ENCODE data around the gene SLC25A30. TPM values are rescaled to one million over a fixed set of nuclear protein-coding genes. Genes with fewer than 3 reads are reported as not detected.
"Not testable (repeated sequence)": the region's sequence is repeated elsewhere in the genome, so short reads cannot be mapped to it uniquely, and the experiment has no call there.

Gene SLC25A30
- total and polyA plus RNA-seq, 4 donors = 5.4 to 59.2 (median 17.8) TPM

DNA sequence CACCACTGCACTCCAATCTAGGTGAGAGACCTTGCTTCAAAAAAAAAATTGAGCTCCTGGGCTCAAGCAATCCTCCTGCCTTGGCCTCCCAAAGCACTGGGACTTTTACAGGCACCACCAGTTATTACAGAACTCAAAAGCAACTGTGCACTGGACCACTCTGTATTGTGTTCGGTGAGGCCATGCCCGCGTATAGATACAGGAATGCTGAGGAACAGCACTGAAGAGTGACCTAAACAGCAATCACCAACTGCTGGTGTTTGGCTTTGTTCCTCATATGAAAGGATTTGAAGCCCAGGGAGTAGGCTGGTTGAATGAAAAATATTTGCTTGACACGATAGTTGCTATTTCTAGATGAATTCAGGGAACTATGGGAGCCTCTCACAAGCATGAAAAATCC, 29.5 kb downstream of the SLC25A30 start:
- no peaks in the 10 kb centered on the region for H3K27me3 ChIP-seq (ENCODE audit: control insufficient read depth in 4 of 4, insufficient read depth in 4 of 4, low read length in 3 of 4)
- 94% methylated on average over 4 of the region's 4 CpGs for WGBS
- H3K27ac ChIP-seq (ENCODE audit: low read depth in 1 of 2, low read length in 2 of 2) = no peak overlapping the region
- no peak overlapping the region for H3K4me3 ChIP-seq (ENCODE audit: low read depth in 1 of 3, low read length in 3 of 3)
- no peak overlapping the region for H3K9ac ChIP-seq (ENCODE audit: low read depth in 1 of 2, low read length in 2 of 2)
- H3K9me3 ChIP-seq (ENCODE audit: control insufficient read depth in 4 of 4, low read length in 3 of 4) = no peaks in the 10 kb centered on the region
- peaks cover 4 to 24% (median 6%) of the 10 kb centered on the region in 4 donors for H3K36me3 ChIP-seq (ENCODE audit: control insufficient read depth in 4 of 4, insufficient read depth in 3 of 4, low read depth in 1 of 4, low read length in 3 of 4)
- TF ChIP-seq, protein P1, sequence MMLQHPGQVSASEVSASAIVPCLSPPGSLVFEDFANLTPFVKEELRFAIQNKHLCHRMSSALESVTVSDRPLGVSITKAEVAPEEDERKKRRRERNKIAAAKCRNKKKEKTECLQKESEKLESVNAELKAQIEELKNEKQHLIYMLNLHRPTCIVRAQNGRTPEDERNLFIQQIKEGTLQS (IDR thresholded peaks at IDR 0.05) = no peak
- TF ChIP-seq EGR1 (IDR thresholded peaks at IDR 0.05; ENCODE audit: low read depth in 2 of 2) (no peak), JUND (IDR thresholded peaks at IDR 0.05) (no peak), YY1 (IDR thresholded peaks at IDR 0.05) (no peak), FOXA1 (IDR thresholded peaks at IDR 0.05) (no peak), NR2F2 (IDR thresholded peaks at IDR 0.05) (no peak), RXRA (IDR thresholded peaks at IDR 0.05) (no peak), FOXA2 (IDR thresholded peaks at IDR 0.05) (no peak), GABPA (IDR thresholded peaks at IDR 0.05 in 1 of 2, conservative IDR thresholded peaks at IDR 0.05 in 1 of 2) (no peak), HNF4G (IDR thresholded peaks at IDR 0.05) (no peak), HNF4A (conservative IDR thresholded peaks at IDR 0.05) (no peak), TAF1 (conservative IDR thresholded peaks at IDR 0.05) (no peak), RAD21 (IDR thresholded peaks at IDR 0.05) (no peak)
- TF ChIP-seq, protein P2, sequence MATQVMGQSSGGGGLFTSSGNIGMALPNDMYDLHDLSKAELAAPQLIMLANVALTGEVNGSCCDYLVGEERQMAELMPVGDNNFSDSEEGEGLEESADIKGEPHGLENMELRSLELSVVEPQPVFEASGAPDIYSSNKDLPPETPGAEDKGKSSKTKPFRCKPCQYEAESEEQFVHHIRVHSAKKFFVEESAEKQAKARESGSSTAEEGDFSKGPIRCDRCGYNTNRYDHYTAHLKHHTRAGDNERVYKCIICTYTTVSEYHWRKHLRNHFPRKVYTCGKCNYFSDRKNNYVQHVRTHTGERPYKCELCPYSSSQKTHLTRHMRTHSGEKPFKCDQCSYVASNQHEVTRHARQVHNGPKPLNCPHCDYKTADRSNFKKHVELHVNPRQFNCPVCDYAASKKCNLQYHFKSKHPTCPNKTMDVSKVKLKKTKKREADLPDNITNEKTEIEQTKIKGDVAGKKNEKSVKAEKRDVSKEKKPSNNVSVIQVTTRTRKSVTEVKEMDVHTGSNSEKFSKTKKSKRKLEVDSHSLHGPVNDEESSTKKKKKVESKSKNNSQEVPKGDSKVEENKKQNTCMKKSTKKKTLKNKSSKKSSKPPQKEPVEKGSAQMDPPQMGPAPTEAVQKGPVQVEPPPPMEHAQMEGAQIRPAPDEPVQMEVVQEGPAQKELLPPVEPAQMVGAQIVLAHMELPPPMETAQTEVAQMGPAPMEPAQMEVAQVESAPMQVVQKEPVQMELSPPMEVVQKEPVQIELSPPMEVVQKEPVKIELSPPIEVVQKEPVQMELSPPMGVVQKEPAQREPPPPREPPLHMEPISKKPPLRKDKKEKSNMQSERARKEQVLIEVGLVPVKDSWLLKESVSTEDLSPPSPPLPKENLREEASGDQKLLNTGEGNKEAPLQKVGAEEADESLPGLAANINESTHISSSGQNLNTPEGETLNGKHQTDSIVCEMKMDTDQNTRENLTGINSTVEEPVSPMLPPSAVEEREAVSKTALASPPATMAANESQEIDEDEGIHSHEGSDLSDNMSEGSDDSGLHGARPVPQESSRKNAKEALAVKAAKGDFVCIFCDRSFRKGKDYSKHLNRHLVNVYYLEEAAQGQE (IDR thresholded peaks at IDR 0.05) = no peak
- TF ChIP-seq, protein P3, sequence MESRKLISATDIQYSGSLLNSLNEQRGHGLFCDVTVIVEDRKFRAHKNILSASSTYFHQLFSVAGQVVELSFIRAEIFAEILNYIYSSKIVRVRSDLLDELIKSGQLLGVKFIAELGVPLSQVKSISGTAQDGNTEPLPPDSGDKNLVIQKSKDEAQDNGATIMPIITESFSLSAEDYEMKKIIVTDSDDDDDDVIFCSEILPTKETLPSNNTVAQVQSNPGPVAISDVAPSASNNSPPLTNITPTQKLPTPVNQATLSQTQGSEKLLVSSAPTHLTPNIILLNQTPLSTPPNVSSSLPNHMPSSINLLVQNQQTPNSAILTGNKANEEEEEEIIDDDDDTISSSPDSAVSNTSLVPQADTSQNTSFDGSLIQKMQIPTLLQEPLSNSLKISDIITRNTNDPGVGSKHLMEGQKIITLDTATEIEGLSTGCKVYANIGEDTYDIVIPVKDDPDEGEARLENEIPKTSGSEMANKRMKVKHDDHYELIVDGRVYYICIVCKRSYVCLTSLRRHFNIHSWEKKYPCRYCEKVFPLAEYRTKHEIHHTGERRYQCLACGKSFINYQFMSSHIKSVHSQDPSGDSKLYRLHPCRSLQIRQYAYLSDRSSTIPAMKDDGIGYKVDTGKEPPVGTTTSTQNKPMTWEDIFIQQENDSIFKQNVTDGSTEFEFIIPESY (IDR thresholded peaks at IDR 0.05) = no peak
- TF ChIP-seq, protein P4, sequence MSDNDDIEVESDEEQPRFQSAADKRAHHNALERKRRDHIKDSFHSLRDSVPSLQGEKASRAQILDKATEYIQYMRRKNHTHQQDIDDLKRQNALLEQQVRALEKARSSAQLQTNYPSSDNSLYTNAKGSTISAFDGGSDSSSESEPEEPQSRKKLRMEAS (IDR thresholded peaks at IDR 0.05) = no peak
- TF ChIP-seq, protein P5, sequence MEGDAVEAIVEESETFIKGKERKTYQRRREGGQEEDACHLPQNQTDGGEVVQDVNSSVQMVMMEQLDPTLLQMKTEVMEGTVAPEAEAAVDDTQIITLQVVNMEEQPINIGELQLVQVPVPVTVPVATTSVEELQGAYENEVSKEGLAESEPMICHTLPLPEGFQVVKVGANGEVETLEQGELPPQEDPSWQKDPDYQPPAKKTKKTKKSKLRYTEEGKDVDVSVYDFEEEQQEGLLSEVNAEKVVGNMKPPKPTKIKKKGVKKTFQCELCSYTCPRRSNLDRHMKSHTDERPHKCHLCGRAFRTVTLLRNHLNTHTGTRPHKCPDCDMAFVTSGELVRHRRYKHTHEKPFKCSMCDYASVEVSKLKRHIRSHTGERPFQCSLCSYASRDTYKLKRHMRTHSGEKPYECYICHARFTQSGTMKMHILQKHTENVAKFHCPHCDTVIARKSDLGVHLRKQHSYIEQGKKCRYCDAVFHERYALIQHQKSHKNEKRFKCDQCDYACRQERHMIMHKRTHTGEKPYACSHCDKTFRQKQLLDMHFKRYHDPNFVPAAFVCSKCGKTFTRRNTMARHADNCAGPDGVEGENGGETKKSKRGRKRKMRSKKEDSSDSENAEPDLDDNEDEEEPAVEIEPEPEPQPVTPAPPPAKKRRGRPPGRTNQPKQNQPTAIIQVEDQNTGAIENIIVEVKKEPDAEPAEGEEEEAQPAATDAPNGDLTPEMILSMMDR (IDR thresholded peaks at IDR 0.05; ENCODE audit: low read depth, low read length, missing input control) = no peak
- DNase-seq (ENCODE audit: low spot score) = no peak
- peaks cover 0 to 2% (median 0%) of the 10 kb centered on the region in 4 donors for H3K4me1 ChIP-seq (ENCODE audit: control insufficient read depth in 4 of 4, insufficient read depth in 4 of 4, low read length in 3 of 4)

DNA sequence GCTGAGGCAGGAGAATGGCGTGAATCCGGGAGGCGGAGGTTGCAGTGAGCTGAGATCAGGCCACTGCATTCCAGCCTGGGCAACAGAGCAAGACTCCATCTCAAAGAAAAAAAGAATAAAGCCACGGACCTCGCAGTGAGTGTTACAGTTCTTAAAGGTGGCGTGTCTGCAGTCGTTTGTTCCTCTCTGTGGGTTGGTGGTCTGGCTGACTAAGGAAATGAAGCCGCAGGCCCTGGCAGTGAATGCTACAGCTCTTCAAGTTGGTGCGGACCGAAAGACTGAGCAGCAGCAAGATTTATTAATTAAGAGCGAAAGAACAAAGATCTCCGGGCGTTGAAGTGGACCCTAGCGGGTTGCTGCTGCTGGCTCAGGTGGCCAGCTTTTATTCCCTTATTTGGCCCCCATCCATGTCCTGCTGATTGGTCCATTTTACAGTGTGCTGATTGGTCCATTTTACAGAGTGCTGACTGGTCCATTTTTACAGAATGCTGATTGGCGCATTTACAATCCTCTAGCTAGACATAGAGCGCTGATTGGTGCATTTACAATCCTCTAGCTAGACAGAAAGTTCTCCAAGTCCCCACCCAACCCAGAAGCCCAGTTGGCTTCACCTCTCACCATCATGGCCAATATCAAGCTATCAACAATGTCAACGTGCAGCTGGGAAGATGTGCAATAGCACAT, 31.1 kb downstream of the SLC25A30 start:
- 91% methylated on average over 17 of the region's 17 CpGs for WGBS
- H3K27me3 ChIP-seq (ENCODE audit: control insufficient read depth in 4 of 4, insufficient read depth in 4 of 4, low read length in 3 of 4); H3K9me3 ChIP-seq (ENCODE audit: control insufficient read depth in 4 of 4, low read length in 3 of 4); H3K4me1 ChIP-seq (ENCODE audit: control insufficient read depth in 4 of 4, insufficient read depth in 4 of 4, low read length in 3 of 4); H3K27ac ChIP-seq (ENCODE audit: low read depth in 1 of 2, low read length in 2 of 2); H3K9ac ChIP-seq (ENCODE audit: low read depth in 1 of 2, low read length in 2 of 2); H3K4me3 ChIP-seq (ENCODE audit: low read depth in 1 of 3, low read length in 3 of 3); DNase-seq (ENCODE audit: low spot score): not testable (repeated sequence)
- H3K36me3 ChIP-seq (ENCODE audit: control insufficient read depth in 4 of 4, insufficient read depth in 3 of 4, low read depth in 1 of 4, low read length in 3 of 4) = peaks cover 1 to 14% (median 4%) of the 10 kb centered on the region in 4 donors
